Measurements from ENCODE around the gene TLE4. TPM values are rescaled to one million over a fixed set of nuclear protein-coding genes. Genes with fewer than 3 reads are reported as not detected.

TLE4 gene
- total and polyA plus RNA-seq, 2 of the 4 experiments (the other 2 are of a cell fraction) = 68.0 to 78.1 TPM

- Histone ChIP-seq H2BK120ac (ENCODE audit: low read depth, low read length) (no peak overlapping the region), H4K5ac (ENCODE audit: low read depth, low read length) (no peak overlapping the region), H2AK9ac (replicated peaks; ENCODE audit: low read depth, low read length, poor library complexity) (no peak overlapping the region), H3K4me1 (ENCODE audit: control insufficient read depth, insufficient read depth, low read length) (peaks cover 11% of the 10 kb centered on the region), H2BK20ac (ENCODE audit: low read depth, low read length) (no peak overlapping the region), H3K4ac (ENCODE audit: low read depth, low read length) (peak overlapping the region; percentile 0; the same call in 1 of the 2 replicates), H3K23ac (ENCODE audit: low read depth, low read length) (no peak overlapping the region), H2BK5ac (ENCODE audit: low read depth, low read length, poor library complexity, severe bottlenecking) (no peak overlapping the region), H3K9ac (ENCODE audit: low read depth, low read length) (no peak overlapping the region), H3K4me3 (ENCODE audit: insufficient read depth, low read depth, low read length) (no peak overlapping the region), H3K27ac (ENCODE audit: insufficient read depth, low read length) (no peak overlapping the region), H3K79me1 (ENCODE audit: low read depth in 1 of 2, low read length in 2 of 2) (peaks cover 18 to 49% of the 10 kb centered on the region in 2 experiments), H3K14ac (replicated peaks; ENCODE audit: low read depth, low read length) (no peak overlapping the region), H2AK5ac (ENCODE audit: low read depth, low read length) (no peak overlapping the region), H3K4me2 (ENCODE audit: low read depth, low read length) (no peak overlapping the region), H3K56ac (ENCODE audit: extremely low read depth, insufficient read depth, low read length) (no peak overlapping the region), H3K9me3 (ENCODE audit: control insufficient read depth, insufficient read depth, low read length) (no peaks in the 10 kb centered on the region), H4K8ac (ENCODE audit: low read depth in 2 of 2, low read length in 2 of 2) (no peak overlapping the region), H2BK15ac (ENCODE audit: low read depth, low read length) (no peak overlapping the region), H3K9me1 (ENCODE audit: insufficient read depth, low read length) (peaks cover 13% of the 10 kb centered on the region; the same call in 1 of the 2 replicates), H3K18ac (ENCODE audit: low read depth, low read length) (no peak overlapping the region), H4K20me1 (ENCODE audit: insufficient read depth, low read length) (no peaks in the 10 kb centered on the region), H3K36me3 (ENCODE audit: control insufficient read depth, insufficient read depth, low read length) (no peaks in the 10 kb centered on the region), H2AFZ (replicated peaks; ENCODE audit: low read length, poor library complexity) (no peak overlapping the region), H3K27me3 (ENCODE audit: control insufficient read depth, insufficient read depth, low read length) (no peaks in the 10 kb centered on the region), H4K91ac (ENCODE audit: insufficient read depth, low read depth, low read length) (peak overlapping the region; percentile 12; the same call in 1 of the 2 replicates)
- no TSS peak for BruUV-seq (replicated peaks)
- DNase-seq = peak; percentile 47
- dilution Hi-C loops (cut with HindIII; ENCODE audit: low sequenced_read_pairs, unreplicated experiment) (no loop called here), in situ Hi-C loops (cut with MboI; ENCODE audit: low sequenced_read_pairs) (no loop called here), intact Hi-C loops (cut with micrococcal nuclease) (no loop called here)
- no peak for TF ChIP-seq USF2 (IDR thresholded peaks at IDR 0.05; ENCODE audit: low read depth, low read length)
- WGBS, 2 experiments (ENCODE audit: extremely low coverage in 2 of 2, insufficient read length in 1 of 2) = no CpG with 5 or more reads among the region's 2 CpGs
- ChIA-PET CTCF (interaction anchor here (0.7 kb wide), 1 partner anchor 14 kb away, joined by 3 read pairs; no protein-coding TSS in a partner anchor), POLR2A (ENCODE audit: unreplicated experiment) (no interaction called here)
- peak; percentile 59 for ATAC-seq (ENCODE audit: low read depth)
Measured at GRCh38 chr9:79671558-79671957, 99.8 kb downstream of the TLE4 start.

Data from IMR-90 (cell line).